ENCODE results near the gene GNGT2.

The GNGT2 gene

DNA sequence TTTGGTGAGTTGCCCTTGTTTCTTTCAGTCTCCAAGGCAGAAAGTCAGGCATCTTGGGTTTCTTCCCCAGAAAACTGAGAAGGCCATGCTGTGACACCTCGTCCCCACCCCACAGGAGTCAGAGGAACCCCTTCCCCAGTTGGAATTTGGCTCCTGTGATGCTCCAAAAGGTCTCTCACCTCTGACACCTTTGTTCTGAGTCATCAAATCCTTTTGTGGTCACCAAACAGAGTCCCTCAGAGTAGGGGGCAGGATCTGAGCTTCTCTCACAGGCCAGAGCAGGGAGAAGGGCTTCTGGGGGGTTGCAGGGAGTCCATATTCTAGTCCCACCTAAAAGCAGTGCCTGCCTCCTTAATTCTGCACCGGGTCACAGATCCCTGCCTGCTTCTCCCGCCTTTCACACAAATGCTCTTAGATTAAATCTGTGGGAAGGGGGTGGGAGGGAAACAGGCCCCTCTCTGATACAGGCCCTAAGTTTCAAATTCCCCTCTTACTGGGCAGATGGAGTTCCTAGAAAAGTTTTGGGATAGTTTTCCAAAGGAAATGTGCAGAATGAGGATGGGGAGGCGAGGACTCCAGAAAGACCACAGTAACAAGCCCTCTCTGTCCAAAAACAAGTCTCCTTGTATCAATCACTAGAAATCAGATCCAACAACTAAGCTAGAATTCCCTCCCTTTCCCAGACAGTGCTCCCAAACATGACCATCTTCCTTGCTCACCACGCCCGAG, 18.9 kb upstream of the GNGT2 start:
- DNase-seq (ENCODE audit: low spot score): no peak

DNA sequence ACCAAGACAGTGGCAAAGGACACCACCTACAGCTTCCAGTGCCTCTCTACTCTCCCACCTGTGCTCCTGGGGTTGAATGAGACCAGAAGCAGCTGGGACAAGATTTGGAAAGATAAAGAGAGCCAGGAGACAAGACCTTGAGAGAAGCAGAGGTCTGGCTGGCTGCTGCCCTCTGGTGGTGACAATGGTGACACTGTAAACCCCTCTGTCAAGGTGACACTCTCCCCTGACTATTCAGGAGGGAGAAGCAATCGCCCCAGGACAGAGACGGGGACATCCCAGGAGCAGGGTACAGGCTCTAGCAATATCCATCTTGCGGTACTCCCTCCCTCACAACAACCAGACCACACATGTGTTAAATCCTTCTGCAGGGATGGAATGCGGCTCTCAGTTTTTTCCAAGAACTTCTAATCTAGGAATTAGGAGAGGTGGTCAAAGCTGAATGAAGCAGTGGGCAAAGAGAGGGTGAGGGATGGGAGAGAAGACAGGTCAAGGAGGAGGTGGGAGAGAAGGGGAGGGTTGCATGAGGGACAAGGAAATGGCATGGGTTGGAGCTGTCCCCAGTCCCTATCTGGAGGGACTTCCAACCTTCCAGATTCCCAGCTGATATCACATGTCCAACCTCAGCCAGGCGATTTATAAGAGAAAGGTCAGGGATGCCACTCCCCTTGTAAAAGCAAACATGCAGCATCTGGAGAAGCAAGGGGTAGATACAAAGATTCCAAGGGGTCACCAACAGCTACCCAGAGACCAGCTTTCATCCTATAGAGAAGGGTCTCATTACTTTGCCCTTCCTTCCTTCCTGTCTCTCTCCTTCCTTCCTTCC, 17.3 kb upstream of the GNGT2 start:
- peak; percentile 70 for DNase-seq (ENCODE audit: low spot score)

DNA sequence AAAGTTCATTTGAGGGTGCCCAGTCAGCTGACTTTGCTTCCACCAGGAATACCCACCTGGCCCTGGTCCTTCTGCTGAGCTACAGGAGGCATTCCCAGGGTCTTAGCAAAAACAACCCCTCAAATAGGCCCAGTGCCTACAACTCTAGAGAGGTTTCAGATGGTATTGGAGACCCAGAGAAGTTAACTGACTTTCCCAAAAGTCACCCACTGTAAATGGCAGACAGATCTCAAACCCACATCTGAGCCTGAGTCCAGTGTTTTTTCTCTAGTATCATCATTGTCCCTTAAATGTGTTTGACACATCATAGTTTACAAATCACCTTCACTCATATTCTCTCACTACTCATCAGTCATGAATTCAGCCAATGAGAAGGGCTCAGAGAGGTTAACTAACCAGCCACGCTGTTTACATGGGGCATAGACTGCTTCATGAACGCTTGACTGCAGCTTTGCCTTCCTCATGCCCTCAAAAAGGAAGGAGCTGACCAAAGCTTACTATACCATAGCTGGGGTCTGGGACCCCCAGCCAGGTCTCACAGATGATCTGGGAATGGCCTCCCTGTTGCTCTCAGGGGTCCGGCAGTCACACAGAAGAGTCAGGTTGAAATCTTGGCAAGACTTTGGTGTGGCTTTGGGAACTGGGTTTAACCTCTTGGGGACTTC, 16.5 kb upstream of the GNGT2 start:
- DNase-seq (ENCODE audit: low spot score): no peak

DNA sequence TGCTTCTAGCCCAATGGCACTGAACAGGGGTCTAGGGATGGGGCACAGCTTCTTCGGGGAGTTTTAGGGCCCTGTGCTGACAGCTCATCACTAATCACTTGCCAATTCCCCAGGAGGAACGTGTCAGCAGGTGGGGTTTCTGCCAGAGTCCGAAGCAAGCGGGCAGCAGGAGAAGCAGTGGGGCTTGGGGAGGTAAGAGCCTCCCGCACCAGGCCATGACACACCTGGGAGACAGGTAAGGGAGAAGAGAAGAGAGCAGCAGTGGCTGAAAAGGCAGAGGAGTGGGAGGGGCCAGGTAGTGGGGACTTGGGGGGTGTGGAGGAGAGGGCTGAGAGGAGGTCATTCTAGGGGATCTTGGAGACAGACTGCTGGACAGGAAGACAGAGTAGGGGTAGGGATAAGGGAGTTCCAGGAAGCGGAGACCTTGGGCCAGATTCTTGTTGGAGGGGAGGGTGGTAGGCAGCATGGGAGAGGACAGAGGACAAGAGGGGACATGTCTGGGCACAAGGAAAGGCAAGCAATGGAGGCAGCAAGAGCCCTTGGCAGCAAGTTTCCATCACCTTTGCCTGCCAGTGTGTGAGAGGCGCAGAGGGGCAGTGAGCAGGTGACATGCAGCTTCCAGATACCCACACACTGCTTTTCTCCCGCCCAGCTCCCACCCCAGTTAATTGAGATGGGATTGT, 15.3 kb upstream of the GNGT2 start:
- no peak for DNase-seq (ENCODE audit: low spot score)

DNA sequence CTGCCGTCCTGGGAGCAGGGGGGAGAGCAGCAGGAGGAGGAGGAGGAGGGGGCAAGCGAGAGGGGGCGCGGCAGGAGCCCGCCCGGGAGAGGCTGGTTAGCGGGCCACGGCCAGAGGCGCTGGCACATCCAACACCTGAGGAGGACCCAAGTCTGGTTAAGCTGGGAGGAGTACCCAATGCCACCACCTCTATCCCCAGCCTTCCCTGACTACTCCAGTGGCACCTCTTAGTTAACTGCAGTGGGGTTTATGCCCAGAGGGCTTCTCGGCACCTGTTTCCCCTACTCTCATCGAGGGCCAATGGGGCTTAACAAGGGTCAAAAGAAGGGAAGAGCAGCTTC, 14.6 kb upstream of the GNGT2 start:
- DNase-seq (ENCODE audit: low spot score): no peak

DNA sequence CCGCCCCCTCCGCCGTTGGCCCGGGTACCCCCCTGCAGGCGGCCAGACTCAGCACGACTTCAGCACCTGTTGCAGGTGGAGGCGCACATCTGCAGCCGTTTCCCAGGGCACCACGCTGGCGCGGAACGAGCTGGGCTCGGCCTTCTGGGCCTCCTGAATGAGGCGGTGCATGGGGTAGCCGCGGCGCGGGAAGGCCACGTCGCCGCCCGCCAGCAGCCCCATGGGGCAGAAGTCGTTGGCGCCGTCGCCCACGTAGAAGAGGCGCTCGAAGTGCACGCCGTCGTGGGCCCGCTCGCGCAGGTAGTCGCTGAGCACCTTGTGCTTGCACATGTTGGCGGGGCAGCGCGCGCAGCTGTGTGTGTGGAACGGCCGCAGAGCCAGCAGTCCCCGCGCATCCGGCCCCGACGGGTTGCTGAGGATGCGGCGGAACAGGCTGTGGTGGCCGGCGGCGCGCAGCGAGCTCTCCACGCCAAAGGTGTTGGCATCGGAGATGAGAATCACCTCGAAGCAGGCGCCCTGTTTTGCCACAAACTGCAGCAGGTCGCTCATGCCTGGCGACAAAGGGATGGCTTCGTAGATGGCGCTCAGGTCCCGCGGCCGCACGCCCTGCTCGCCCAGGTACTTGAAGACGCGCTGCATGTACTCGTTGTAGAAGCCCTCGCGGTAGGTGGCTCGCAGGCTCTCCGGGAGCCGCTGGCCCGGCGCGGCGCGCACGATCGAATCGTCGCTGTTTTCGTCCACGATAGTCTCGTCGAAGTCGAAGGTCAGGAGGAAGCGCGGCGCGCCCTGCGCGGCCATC, 14.0 kb upstream of the GNGT2 start:
- no peak for DNase-seq (ENCODE audit: low spot score)

DNA sequence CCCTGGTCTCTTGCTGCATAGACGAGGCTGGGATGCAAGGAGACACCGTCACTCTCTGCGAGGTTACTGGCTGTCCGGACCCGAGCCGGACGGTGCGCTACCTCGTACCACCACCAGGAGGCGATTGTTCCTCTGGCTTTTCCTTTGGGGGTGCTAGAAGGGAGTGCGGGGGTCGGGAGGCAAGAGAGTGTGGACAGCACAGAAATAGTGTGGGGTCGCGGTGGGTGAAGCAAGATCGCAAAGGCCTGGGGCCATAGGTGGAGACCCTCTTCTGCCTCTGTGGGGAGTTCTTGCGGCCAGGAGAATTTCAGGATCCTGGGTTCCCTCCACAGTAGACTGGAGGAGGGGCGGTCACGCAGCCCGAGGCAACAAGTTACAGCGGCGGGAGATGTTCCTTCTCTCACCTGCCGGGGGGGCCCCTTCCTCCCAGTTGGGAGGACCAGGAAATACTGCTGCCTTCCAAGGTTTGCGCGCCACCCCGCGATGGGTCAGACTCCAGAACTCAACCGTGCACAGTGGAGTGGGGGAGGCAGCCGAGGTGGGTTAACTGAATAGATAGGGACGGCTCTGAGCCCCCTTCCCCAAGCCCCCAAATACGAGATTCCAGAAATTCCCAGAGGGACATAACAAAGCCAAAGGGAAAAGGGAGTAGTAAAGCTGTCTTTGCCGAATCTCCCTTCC, 13.3 kb upstream of the GNGT2 start:
- no peak for DNase-seq (ENCODE audit: low spot score)

DNA sequence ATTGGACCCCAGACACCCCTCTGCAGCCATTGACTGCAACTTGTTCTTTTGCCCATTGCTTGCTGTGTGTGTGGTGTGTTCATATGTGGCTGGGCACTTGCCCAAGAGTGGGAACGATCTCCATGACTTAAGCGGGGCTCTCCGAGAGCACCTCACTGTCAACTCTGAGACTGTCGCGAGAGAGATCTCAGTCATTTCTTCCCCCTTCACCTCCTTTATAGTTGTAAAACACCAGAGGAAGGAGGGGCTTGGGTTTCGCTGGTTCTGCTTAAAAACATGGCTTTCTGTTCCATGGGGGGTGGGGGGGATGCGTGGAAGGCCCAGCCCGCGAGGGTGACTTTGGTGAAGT, 12.8 kb upstream of the GNGT2 start:
- DNase-seq (ENCODE audit: low spot score): no peak

DNA sequence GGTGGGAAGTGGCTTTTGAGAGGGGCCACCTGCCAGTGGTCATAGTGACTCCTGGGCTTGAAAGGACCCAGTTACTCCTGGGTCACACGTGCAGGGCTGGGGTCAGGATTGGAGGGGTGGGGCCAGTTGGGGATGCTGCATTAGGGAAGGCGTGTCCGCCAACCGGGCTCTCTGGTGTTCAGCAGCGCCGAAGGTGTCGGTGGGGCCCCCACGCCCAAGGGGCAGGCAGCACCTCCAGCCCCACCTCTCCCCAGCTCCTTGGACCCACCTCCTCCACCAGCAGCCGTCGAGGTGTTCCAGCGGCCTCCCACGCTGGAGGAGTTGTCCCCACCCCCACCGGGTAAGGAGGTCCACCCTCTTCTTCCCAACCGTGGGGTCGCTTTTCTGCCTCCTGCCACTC, 9.6 kb upstream of the GNGT2 start:
- DNase-seq (ENCODE audit: low spot score): no peak

DNA sequence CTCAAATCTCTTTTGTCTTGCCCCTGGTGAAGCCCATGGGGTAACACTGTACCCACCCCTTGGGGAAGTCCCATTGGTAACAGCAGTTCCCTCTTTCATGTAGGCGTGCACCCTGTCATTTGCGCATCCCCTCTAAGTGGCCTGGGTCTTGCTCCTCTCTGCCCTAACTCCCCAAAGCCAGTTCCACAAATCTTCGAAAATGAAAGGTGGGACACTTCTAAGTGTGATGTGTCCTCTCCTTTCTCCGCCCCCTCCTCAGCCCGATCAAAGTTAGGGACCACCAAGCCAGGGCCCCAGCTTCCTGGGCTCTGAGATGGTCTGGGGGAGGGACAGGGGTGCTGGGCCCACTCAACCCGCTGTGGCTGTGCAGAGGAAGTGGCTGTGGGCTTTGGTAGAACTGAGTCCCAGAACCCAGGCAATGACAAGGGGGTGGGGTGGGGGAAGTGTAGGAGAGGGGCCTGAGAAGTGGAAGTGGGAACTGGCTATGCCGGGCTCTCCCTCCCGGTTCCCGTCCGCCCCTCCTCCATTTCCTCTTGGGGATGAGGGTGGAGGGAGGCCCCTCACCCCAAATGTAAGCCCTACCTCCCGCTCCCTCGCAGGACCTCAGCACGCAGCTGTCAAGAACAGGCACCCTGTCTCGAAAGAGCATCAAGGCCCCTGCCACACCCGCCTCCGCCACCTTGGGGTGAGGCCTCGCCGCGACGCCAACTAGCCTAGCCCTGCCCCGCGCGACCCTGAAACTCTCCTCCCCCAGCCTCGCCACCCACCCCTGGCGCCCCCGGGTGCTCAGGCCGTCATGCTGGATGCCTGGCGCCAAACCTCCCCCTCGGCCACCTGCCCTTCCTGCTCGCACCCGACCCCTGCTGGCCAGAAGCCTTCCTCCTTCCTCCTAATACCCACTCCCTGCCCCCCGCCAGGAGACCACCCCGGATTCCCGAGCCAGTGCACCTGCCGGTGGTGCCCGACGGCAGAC, 8.9 kb upstream of the GNGT2 start:
- DNase-seq (ENCODE audit: low spot score): no peak

DNA sequence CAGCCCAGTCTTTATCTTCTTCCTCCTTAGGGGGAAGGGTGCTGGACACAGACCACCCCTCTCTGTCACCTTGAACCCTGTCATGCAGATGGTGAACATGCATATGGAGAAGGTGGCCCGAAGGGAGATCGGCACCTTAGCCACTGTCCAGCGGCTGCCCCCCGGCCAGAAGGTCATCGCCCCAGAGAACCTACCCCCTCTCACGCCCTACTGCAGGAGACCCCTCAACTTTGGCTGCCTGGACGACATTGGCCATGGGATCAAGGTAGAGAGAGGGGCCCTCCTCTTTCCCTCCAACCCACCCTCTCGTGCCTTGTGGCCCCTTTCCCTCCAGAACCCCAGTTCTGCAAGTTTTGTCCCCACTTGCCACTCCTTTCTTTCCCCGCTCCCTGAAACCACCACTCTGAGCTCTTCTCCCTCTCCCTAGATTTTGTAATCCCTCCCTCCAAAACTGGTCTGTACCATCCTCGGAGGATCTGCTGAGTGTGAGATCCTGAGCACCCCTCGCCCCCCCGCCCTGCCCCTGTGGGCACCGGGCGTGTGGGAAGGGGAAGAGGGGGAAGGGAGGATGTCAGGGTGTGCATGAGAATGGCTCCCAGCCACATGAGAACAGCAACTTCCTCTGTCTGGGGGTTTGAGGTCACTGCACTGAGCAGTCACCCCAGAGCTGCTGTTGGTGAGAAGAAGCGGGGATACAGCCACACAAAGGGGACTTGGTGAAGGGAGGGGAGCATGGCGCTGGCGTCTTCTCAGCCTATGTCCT, 7.5 kb upstream of the GNGT2 start:
- DNase-seq (ENCODE audit: low spot score): peak; percentile 73

DNA sequence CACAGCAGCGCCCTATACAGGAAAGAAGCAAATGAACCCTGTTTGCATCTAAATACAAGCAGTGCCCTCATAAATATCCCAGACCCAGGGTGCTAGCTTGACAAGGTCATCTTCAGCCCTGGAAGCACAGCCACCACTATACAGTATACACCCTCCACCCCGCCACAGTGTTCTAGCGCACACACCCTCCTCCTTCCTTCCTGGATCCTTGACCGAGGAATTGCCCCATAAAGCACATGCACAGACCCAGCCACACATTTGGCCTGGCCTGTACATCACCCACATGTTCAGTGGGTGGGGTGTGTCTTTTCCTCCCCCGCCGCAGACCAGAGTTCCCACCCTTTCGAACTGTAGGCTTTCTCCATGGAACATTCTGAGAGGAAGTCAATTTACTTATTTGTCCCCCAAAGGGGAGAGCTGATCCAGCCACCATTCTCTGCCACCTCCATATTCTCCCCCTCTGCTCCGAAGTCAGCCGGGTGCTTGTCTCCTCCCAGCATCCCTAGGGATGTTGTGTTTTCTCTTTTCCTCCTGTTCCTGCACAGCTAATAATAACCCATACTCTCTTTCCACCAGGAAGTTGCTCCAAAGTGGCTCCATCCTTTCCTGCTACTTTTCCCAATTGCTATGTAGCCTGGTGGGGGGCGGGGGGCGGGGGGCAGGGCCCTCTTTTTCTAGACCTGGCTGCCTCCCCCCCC, 6.7 kb upstream of the GNGT2 start:
- peak; percentile 61 for DNase-seq (ENCODE audit: low spot score)

DNA sequence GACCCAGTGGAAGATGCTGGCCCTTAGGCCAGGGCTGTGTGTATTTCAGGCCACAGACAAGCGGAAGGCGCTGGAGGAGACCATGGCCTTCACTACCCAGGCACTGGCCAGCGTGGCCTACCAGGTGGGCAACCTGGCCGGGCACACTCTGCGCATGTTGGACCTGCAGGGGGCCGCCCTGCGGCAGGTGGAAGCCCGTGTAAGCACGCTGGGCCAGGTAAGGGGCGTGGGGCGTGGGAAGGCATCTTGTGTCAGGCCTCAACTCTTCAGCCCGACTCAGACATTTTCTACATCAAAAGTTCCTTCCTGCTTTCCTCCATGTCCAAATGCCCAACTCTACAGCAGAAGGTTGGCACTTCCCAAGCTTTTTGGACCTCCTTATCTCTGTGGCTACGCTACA, 6.1 kb upstream of the GNGT2 start:
- no peak for DNase-seq (ENCODE audit: low spot score)

DNA sequence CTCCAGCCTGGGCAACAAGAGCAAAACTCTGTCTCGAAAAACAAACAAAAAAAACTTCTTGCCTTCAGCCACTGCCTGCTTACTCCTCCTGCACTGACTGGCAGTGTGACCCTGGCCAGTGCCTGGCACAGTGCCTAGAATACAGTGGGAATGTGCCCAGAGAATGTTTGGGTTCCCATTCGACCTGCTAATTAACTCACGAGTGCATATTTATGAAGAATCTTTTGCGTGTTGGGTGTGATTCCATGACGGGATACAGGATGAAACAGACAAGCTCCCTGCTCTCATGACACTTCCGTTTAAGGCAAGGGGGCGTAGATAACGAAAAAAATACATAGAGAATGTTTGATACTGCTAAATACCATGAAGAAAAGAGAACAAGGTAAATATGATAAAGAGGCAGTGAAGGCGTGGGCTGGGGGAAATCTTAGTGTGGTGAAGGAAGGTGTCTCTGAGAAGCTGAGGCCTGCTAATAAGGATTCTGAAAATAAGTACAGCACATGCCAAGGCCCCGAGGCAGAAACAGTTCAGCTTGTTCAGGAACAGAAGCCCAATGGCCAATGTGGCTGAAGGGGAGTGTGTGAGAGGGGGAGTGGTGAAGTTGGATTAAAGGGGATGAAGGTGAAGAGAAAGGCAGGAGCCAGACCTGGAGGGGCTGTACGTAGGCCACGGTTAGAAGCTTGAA, 4.4 kb upstream of the GNGT2 start:
- DNase-seq (ENCODE audit: low spot score): no peak

DNA sequence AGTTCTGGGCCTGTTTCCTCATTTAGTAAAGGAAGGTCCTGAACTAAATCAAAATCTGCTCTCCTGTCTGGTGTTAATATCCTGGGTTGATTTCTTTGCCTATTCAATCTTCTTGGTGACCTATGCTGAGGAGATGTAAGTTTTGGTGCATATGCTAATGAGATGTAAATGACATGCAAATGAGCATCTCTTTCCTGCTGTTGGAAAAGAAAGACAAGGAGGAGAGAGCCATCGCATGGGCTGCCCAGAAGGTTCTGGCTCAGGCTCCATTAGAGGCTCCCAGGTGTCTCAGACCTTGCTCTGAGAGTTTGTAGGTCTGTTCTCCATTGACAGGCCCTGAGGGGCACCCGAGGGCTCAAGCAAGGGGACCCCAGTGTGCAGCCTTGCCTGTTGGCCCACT, 3.5 kb upstream of the GNGT2 start:
- no peak for DNase-seq (ENCODE audit: low spot score)

DNA sequence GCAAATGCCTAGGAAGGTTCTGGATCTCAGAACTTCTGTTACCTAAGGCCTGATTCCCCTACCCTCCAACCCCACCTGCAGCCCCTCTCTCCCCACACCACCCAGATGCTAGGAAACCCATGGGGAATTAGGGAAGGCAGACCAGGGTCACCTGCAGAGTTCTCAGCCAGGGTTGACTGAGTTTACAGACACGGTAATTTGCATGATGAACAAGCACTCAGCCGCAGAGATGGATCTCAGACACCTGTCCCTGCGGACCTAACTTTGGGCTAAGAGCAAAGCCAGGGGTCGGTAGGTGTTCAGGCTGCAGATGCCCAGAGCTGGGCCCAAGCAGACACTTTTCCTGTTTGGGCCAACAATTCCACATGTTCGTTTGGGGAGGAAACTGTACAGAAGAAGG, 3.0 kb upstream of the GNGT2 start:
- DNase-seq (ENCODE audit: low spot score): no peak

DNA sequence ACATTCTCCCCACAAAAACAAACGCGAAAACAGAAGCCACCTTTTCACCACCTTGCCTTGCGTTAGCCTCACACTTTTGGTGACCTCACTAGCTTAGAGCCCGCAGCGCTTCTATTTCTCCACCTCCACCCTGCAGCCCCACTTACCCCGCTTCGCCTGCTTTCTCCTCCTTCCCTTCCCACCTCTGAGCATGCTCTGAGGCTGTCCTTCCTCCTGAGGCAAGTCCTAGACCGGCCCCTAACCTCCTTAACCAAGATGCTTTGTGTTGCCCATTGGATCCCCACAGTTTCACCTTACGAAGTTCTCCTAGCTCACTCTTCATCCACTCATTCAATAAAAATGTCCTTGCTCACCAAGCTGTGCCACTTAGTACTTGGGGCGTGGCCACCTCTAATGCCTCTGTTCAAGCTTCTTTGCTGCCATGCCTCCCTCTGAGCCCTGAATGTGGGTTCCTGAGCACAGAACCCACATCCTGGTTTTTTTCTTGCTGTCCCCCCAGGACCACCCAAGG, 1.3 kb downstream of the GNGT2 start:
- DNase-seq (ENCODE audit: low spot score): no peak

DNA sequence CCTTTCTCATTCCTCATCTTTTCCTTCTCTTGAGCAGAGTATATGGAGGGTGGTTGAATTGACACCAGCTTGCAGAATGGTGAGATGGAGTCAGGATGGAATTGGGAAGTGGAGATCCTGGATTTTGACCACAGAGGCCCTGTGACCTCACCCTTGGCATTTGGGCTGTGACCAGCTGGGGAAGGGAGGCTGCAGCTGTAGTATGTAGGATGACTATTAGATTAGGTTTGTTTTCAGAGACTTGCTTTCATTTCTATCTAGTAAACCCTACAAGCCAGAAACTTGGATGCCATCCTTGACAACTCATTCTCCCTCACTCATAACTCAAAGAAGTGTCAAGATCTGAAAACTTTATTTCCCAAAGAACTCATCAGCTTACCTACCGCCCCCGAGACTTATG, 5.9 kb downstream of the GNGT2 start:
- no peak for DNase-seq (ENCODE audit: low spot score)
